ENCODE data around the gene ZNF83.
"Not testable (repeated sequence)": the region's sequence is repeated elsewhere in the genome, so short reads cannot be mapped to it uniquely, and the experiment has no call there.

ZNF83 gene

GRCh38 chr19:52640916-52641315 lies 2.8 kb upstream of the ZNF83 start:
- no peak for DNase-seq (ENCODE audit: low read depth, low spot score)

- DNase-seq (ENCODE audit: low read depth, low spot score): no peak
These were observed 1.8 kb upstream of the ZNF83 start for GRCh38 chr19:52639996-52640395.

- peak; percentile 6 for DNase-seq (ENCODE audit: low read depth, low spot score)
These were observed 446 bp upstream of the ZNF83 start for GRCh38 chr19:52638601-52639000.

- DNase-seq (ENCODE audit: low read depth, low spot score): no peak
These were observed 2.2 kb downstream of the ZNF83 start for GRCh38 chr19:52635786-52636570.

- not testable (repeated sequence) for DNase-seq (ENCODE audit: low read depth, low spot score)
These were observed 10.7 kb downstream of the ZNF83 start for GRCh38 chr19:52627441-52627840.

GRCh38 chr19:52626915-52627314 lies 11.2 kb downstream of the ZNF83 start:
- DNase-seq (ENCODE audit: low read depth, low spot score): no peak

GRCh38 chr19:52622261-52622660 lies 15.9 kb downstream of the ZNF83 start:
- no peak for DNase-seq (ENCODE audit: low read depth, low spot score)

GRCh38 chr19:52621376-52621775 lies 16.8 kb downstream of the ZNF83 start:
- no peak for DNase-seq (ENCODE audit: low read depth, low spot score)

GRCh38 chr19:52613299-52613906 lies 24.8 kb downstream of the ZNF83 start:
- no peak for DNase-seq (ENCODE audit: low read depth, low spot score)

- no peak for DNase-seq (ENCODE audit: low read depth, low spot score)
These were observed 34.5 kb downstream of the ZNF83 start for GRCh38 chr19:52603558-52604207.

- no peak for DNase-seq (ENCODE audit: low read depth, low spot score)
These were observed 35.2 kb downstream of the ZNF83 start for GRCh38 chr19:52602941-52603340.

GRCh38 chr19:52601974-52602366 lies 36.2 kb downstream of the ZNF83 start:
- DNase-seq (ENCODE audit: low read depth, low spot score): not testable (repeated sequence)

GRCh38 chr19:52601025-52601973 lies 36.9 kb downstream of the ZNF83 start:
- peak; percentile 36 for DNase-seq (ENCODE audit: low read depth, low spot score)

GRCh38 chr19:52600639-52601024 lies 37.5 kb downstream of the ZNF83 start:
- no peak for DNase-seq (ENCODE audit: low read depth, low spot score)

GRCh38 chr19:52599241-52599640 lies 38.9 kb downstream of the ZNF83 start:
- no peak for DNase-seq (ENCODE audit: low read depth, low spot score)

- DNase-seq (ENCODE audit: low read depth, low spot score): not testable (repeated sequence)
These were observed 44.7 kb downstream of the ZNF83 start for GRCh38 chr19:52593441-52593840.

GRCh38 chr19:52592301-52592700 lies 45.9 kb downstream of the ZNF83 start:
- DNase-seq (ENCODE audit: low read depth, low spot score): no peak

GRCh38 chr19:52590728-52591127 lies 47.4 kb downstream of the ZNF83 start:
- no peak for DNase-seq (ENCODE audit: low read depth, low spot score)

GRCh38 chr19:52585604-52586003 lies 52.6 kb downstream of the ZNF83 start:
- DNase-seq (ENCODE audit: low read depth, low spot score): no peak

GRCh38 chr19:52584736-52585440 lies 53.3 kb downstream of the ZNF83 start:
- DNase-seq (ENCODE audit: low read depth, low spot score): no peak
